GM18861 (cell line): Measurements from ENCODE around the gene NKX6-1.

Experiments used
- ATAC-seq: cut with Tn5 transposase; IDR thresholded peaks from one replicate; pipeline ENCODE4 v1.9.1; 2021; ENCODE audit not compliant: unreplicated experiment

The NKX6-1 gene

DNA sequence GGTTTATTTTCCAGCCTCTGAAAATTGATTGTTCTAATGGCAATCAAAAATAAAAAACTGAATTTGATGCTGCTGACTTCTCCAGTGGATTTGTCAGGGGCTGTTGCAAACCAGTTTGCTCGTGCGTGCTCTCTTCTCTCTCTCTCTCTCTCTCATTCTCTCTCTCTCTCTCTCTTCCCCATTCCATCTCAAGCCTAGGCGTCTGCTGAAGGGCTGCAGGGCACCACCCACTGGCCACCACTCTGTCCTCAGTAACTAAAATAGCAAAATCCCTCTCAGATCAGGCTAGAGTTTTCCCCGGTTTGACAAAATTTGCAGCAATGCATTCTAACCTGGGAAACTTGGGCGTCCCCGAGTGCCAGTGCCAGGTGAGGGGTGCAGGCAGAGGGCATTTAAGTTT, 19.4 kb downstream of the NKX6-1 start:
- ATAC-seq: no peak

DNA sequence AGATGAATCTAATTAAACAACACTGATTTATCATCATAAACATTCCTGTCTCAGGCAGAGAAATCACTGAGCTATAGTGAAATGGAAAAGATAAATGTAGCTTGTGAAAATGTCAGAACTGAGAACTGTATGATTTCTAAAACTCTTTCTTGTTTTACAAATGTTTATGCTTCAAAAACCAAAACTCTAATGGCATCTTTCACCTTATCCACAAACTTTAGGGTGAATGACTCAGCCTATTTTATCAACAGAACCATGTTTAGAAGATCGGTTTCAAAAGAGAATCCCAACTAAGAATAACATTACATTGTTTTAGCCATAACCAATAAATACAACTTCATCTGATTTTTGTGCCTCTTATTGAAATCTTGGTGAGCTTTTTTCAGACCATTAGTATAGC, 21.4 kb downstream of the NKX6-1 start:
- no peak for ATAC-seq

DNA sequence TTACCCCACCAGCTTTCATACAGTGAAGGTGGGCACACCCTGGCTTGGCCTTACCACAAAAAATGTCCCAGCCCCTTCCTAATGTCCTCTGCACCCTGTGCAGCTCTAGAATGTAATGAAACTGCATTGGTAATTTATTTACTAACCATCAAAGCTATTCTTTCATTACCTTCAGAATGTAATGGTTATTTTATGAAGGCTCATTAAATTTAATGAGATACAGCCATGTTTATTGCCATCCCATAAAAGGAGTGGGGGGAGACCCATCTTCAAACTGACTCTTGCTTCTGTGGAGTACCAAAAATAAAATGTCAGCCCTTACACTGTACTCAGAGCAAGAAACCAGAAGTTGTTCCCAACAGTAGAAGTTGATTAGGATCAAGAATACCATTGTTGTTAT, 25.0 kb downstream of the NKX6-1 start:
- ATAC-seq: no peak

DNA sequence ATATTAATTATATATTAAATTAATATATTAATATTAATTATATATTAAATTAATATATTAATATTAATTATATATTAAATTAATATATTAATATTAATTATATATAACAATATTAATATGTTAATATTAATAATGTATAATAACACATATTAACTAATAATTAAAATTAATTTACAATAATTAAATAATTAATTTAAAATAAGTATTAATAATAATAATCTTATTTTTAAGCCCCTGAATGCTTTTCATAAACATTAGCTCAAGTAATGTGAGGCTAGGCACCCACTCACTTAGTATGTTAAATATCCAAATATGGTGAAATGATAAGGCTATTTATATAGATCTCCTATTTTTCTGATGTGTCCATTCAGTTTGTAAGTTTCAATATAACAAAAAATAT, 26.9 kb downstream of the NKX6-1 start:
- no peak for ATAC-seq

DNA sequence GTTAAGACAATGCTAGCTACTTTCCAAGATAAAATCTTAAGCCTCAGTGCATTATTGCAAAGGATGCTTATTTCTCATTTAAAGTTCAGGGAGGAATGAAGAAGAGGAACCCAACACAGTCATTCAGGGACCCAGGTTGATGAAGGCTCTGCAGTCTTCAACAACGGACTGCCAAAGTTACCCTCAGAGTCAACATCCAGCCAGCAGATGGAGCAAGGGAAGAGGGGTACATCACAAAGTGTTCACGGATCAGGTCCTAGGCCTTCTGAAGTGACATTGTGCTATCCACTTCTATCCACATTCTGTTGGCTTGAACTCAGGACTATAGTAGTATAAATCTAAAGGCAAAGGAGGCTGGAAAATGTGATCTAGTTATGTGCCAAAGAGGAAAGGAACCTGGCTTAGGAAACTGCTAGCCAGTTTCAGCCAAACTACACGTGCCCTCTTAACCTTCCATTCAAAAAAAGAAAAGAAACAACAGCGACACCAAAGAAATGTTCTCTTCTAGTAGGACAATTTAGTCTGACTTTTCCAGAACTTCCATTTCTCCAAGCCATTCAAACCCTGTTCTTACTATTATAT, 28.8 kb downstream of the NKX6-1 start:
- no peak for ATAC-seq

DNA sequence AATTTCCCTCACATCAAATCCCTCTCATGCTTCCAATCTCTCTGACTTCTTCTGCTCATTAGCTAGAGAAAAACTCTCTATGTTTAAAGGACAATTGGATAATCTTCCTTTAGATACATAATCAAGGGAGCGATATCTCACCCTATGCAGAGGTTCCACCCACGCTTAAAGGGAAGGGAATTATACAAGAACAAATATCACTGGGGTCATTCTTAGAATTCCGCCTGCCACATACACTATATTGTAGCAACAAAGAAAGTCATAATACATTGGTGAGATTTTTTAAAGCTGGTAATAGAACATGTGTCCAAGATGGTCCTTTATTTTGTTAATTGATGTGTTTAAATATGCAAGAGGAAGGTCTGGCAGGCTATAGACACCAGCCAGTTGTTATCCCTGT, 31.5 kb downstream of the NKX6-1 start:
- ATAC-seq: no peak

DNA sequence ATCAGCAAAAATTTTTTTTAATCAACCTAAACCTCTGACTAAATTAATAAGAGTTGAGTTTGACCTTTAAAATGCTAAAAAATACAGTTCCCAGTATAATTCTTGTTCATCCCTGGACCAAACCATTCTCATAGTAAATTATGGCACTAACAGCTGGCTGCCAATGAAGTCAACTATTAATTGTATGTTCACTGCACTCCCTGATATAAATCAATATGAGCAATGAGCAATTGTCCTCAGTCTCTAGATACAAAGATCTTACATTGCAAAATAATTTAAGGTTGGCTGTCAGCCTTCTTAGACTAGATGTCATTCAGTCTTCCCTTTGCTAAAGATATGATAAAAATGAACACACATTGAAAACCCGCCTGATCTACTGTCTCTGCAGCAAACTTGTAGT, 39.3 kb downstream of the NKX6-1 start:
- ATAC-seq: no peak

DNA sequence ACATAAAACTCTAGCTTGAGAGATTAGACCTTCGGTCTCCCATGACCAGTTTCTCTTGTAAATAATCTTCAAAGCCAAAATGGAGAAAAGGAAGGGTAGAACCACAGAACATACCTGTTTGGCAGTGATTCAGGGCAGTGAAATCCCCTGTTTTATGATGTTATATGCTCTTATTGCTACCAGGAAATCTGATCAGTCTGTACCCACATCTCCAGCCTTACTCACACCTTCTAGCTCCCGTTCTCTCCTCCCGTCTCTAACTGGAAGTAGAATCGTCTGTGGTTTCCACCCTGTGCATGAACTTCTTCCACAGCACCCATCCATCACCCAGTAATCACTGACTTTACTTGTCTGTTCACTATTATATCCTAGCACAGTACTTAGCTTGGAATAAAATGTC, 42.9 kb downstream of the NKX6-1 start:
- ATAC-seq: no peak

DNA sequence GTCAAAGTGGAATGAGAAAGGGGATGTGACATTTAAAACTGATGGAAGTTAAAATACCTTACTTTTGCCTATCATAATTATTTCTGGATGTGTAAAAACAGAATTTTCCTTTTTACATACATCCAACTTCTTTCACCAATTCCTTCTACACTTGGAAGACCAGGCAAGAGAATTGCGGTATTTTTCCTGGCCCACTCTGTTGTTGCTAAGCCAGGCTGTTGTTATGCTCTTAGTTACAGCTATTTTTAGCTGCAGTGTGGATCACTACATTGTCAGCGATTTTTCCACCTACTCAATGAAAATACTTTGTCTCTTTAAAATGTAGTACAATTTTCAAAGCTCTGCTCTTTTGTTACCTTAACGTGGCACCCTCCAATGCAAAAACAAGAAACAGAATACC, 43.4 kb downstream of the NKX6-1 start:
- no peak for ATAC-seq

DNA sequence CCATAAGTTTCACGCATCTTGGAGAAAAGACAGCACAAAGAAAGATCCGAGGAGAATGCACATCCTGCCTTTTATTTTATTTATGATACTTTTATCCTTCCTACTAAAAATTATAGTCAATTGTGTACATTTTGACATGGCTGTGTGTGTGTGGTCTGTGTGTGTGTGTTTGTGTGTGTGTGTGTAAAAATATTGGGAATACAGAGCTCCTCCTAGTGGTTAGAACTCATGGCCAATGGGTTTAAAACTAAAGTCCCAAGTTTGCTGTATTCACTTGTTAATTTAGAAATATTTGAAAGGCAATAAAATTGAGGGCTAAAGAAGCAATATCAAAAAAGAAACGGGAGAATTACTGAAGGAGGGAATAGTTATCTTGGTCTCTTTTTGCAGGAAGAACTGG, 47.5 kb downstream of the NKX6-1 start:
- ATAC-seq: no peak

DNA sequence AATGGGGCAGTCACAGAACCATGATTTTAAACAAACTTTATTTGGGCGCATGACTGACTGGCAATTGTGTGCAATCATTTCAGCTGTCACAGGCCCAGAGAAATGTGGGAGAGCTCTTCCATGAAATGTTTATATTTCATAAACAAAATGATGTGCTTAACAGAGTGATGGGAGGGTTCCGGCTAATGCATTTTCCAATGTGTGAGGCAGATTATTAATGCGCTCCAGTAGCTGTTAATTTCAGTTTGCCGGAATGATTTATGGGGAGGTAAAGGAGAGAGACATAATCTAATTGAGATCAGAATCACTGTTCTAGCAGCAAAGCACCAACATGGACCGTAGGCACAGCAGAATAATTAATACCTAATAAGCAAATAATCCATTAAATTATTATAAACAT, 55.6 kb downstream of the NKX6-1 start:
- ATAC-seq: no peak

DNA sequence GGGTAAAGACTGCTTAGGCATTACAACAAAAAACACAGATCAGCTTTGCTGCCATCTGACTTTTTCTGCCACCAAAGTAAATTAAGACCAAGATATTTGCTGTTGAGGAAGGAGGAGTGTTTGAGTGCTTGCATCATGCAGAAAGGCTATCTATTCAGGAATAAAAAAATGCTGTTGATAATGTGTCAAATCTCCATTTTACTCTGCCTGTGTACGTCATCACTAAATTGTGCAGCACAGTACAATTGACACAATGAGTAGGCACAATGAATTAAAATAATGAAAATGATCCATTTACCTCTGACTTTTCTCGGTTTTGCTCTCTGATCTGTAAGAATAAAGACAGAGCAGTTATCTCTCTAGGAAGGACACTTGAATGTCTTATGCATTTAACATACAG, 56.3 kb downstream of the NKX6-1 start:
- no peak for ATAC-seq
